ENCODE results near the gene PSME3.

DNA sequence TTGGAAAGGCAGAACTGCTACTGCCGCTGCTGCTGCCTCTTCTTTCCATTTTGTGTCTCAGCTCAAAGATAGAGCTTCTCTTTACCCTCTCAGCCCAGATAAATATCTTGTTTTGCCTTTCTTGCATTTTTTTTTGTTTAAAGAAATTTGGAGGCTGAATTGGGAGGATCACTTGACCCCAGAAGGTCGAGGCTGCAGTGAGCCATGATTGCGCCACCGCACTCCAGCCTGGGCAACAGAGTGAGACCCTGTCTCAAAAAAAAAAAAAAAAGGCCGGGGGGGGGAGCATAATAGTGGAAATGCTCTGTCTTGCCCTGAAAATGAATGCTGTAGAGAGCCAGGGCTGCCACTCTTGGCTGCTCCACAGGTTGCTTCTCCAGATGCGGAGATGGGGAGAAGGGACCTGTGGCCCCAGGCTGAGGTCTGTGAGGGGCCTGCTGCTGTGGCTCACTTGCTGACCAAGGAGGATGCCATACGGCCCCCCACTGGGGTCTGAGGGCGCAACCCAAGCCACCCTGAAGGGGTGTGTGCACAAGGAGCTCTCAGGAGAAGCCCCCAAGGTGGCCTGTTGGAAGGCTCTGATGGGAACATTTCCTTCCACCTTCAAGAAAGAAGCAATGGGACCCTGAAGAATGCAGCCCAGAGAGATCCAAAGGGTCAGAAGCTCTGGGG lies 45.9 kb downstream of the PSME3 start:
- TF ChIP-seq CTCF (IDR thresholded peaks at IDR 0.05) (no peak), POLR2A (IDR thresholded peaks at IDR 0.05) (no peak), POLR2AphosphoS5 (IDR thresholded peaks at IDR 0.05) (no peak)
